PFSK-1 (cell line): Measurements from ENCODE around the gene DPF1.

ENCODE experiments used
- FOXP2 ChIP-seq: optimal IDR thresholded peaks from 2 replicates; pipeline ENCODE3; 2011; ENCODE audit warnings: borderline replicate concordance, control low read depth, inconsistent platforms; ENCODE audit not compliant: insufficient read depth; ENCODE audit errors: extremely low read length, extremely low read depth
- POLR2AphosphoS5 ChIP-seq: IDR thresholded peaks from 2 replicates; pipeline ENCODE4 v1.6.1; 2012; ENCODE audit warnings: low read depth, mild to moderate bottlenecking, control low read depth, low read length, moderate library complexity
- REST ChIP-seq, 2 experiments: IDR thresholded peaks; 2 replicates each; pipeline versions ENCODE4 v1.6.1 to v1.8.0; 2011 to 2012; ENCODE audit warnings: low read depth in 2 of 2, low read length in 2 of 2, control low read depth in 1 of 2, inconsistent platforms in 1 of 2, mild to moderate bottlenecking in 1 of 2, moderate library complexity in 1 of 2; ENCODE audit not compliant: insufficient read depth in 1 of 2
- SIN3A ChIP-seq: IDR thresholded peaks from 2 replicates; pipeline ENCODE4 v1.6.1; 2012; ENCODE audit warnings: mild to moderate bottlenecking, low read length, moderate library complexity, borderline replicate concordance; ENCODE audit not compliant: insufficient read depth
- TAF1 ChIP-seq: IDR thresholded peaks from 2 replicates; pipeline ENCODE4 v1.6.1; 2012; ENCODE audit warnings: low read length, control low read depth, borderline replicate concordance; ENCODE audit not compliant: insufficient read depth

GRCh38 chr19:38216785-38217641 is 7.0 kb downstream of the DPF1 start:
- TF ChIP-seq POLR2AphosphoS5 (no peak), REST (IDR thresholded peaks at IDR 0.05; ENCODE audit: insufficient read depth in 1 of 2, low read depth in 2 of 2, low read length in 2 of 2) (no peak), TAF1 (no peak), SIN3A (no peak), FOXP2 (no peak)
